Suppressor macrophage treated with lipopolysaccharide for 1 hour (primary cell): ENCODE measurements around the gene ZBTB7B.

Source experiments
- DNase-seq, 3 donors: peaks; one replicate each; pipeline ENCODE4 v3.0.0-alpha.2; 2020 to 2022

Gene ZBTB7B

GRCh38 chr1:155005076-155006011 is 2.7 kb downstream of the ZBTB7B start:
- peak in 2 of 3 donors; percentile 55 to 64 for DNase-seq

- peak; percentile 80 to 84 (median 84) for DNase-seq
Observed at GRCh38 chr1:155006601-155007101, 4.0 kb downstream of the ZBTB7B start.

DNA sequence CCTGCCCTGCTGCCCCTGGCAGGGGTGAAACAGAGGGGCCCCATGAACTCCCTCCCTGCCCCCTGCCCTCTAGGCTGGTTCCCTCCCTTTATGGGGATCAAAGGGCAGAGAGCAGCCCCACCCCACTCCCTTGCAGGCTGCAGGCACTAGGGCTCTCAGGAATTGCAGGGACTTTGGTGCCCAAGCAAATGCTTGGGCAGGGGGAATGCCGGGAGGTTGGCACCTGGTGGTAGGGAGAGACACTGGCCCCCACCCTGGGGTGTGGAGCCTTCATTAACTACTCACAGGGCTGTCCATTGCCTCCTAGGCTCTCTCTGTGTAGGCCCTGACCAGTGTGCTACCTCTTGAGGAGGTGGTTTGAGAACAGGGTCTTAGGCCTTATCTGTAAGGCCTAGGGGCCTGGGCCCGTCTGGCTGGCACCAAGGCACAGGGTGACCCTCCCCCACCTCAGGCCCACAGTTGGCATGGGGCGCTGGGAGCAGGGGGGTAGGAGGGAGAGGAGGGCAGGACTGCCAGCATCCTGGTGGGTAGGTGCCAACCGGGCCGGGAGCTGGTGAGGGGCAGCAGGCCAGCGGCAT is 4.7 kb downstream of the ZBTB7B start:
- no peak for DNase-seq

DNA sequence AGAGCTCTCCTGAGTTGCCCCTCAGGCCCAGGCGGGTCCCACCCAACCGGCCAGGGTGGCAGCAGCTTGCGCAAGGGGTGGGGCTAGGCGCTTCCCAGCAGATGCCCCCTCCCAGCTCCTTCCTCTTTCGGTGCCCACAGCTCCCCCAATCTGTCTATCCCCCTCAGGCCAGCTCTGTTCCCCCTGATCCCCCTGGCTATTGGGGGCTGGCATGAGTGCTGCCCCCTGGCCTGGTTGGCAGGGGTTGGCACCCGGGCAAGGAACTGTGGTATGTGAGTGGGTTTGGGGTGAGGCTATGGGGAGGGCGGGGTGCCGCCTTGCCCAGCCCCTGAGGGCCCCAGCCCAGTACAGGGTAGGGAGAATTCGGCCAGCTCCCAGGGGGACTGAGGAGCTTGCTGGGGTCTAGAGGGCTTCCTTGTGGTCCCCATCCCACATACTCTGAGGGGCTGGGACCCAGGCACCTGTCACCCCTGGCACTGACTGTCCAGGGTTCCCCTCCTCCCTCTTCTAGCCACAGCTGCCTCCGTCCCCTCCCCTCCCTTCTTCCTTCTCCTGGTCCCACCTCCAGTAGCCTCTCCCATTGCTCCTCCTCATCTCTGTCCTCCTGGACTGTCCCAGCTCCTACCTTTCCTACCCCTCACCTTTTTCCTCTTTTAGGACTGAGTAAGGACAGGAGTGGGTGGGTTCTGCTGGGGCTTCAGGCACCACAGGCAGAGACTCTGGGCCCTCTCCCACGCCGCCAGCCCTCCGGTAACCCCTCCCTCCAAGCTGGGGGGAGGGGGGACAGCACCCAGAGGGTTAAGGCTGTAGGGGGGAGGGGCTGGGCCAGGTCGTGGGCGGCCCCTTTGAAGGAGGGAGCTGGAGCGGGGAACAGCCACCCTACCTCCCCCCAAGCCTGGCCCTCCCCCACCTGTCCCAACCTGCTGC is 5.7 kb downstream of the ZBTB7B start:
- DNase-seq, result no peak

- DNase-seq, result no peak
Observed at GRCh38 chr1:155009221-155009711, 6.7 kb downstream of the ZBTB7B start.

- DNase-seq, result no peak
Observed at GRCh38 chr1:155009742-155010141, 7.1 kb downstream of the ZBTB7B start.

DNA sequence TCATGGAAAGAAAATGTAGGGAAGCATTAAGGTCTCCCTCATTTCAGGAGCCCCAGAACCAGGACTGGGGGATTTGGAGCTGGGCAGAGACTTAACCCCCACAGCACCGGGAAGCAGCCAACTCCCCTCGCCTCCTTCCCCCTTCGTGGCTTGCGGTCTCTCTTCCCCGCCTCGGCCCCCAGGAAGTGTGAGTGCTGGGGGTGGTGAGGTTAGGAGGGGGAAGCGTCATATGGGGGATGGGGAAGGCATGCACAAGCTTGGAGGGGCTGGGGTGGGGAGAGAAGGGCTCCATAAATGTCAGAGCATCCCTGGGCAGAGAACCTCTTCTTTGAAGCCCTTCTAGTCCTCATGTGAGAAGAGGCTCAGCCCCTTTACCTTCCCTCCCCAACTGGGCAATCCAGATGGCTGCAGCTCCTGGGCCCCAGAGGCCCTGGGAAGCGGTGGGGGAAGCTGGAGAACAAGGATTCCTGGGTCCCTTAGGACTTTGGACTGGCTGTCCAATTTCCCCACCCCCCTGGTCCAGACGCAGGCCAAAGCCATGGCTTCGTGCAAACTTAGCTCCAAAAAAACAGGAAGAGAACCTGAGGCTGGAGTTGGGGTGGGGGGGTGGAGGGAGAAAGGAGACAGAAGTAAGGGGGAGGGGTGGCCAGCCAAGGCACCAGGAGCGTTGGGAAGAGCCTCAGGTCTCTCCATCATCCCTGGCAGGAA is 7.8 kb downstream of the ZBTB7B start:
- no peak for DNase-seq

GRCh38 chr1:155011004-155011416 is 8.4 kb downstream of the ZBTB7B start:
- DNase-seq, result no peak

- no peak for DNase-seq
Observed at GRCh38 chr1:155011437-155012025, 8.9 kb downstream of the ZBTB7B start.

DNA sequence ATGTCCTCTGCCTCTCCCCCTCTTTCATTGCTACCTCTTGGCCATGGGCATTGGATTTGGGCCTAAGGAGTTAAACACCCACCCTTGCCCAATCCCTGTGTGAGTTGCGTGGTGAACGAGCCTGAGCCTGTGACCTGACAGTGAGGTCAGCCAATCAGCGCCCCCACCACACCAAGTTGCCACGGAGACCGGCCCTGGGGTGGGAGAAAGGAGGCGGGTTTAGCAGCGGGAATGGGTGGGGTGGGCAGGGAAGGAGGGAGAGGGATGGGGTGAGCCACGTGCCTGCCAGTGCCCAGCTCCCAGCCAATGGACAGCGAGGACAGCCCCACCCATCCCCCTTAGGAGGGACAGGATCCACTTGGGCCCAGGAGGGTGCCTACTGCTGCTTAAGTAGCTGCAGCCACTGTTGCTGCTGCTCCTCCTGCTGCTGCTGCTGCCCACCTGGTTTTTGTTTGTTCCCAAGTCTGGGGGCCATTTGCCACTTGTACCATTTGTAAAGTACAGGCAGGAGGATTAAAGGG is 9.5 kb downstream of the ZBTB7B start:
- peak; percentile 56 to 72 (median 58) for DNase-seq

GRCh38 chr1:155012776-155013602 is 10.4 kb downstream of the ZBTB7B start:
- peak; percentile 48 to 58 (median 57) for DNase-seq

DNA sequence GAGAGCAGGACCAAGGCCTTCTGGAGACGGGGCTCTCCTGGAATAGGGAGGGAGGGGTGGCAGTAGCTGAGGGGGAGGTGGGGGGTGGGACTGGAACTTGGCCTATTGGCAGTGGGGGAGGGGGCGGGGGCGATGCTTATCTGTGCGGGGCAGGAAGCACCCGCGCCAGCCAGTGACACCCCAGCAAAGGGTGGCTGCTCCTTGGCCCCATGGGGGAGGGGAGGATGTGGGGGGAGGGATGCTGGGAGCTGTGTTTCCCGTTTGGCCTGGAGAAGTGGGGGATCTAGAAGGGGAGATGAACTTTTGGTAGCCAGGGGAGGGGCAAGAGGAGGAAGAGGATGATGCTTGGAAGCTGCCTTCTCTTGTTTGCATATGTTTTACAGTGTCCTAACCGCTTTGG is 11.0 kb downstream of the ZBTB7B start:
- DNase-seq, result no peak

- DNase-seq, result no peak
Observed at GRCh38 chr1:155014709-155015508, 12.3 kb downstream of the ZBTB7B start.

- no peak for DNase-seq
Observed at GRCh38 chr1:155015527-155016230, 13.1 kb downstream of the ZBTB7B start.

DNA sequence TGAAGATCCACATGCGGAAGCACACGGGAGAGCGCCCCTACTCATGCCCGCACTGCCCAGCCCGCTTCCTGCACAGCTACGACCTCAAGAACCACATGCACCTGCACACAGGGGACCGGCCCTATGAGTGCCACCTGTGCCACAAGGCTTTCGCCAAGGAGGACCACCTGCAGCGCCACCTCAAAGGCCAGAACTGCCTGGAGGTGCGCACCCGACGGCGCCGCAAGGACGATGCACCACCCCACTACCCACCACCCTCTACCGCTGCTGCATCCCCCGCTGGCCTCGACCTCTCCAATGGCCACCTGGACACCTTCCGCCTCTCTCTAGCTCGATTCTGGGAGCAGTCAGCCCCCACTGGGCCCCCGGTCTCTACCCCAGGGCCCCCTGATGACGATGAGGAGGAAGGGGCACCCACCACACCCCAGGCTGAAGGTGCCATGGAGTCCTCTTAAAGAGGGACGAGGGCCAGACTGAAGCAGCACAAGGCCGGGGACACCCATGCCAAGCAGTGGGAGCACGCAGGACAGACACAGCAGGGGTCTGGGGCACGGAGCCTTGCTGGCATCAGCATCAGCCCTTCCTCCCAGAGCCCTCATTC is 13.7 kb downstream of the ZBTB7B start:
- DNase-seq, result no peak

DNA sequence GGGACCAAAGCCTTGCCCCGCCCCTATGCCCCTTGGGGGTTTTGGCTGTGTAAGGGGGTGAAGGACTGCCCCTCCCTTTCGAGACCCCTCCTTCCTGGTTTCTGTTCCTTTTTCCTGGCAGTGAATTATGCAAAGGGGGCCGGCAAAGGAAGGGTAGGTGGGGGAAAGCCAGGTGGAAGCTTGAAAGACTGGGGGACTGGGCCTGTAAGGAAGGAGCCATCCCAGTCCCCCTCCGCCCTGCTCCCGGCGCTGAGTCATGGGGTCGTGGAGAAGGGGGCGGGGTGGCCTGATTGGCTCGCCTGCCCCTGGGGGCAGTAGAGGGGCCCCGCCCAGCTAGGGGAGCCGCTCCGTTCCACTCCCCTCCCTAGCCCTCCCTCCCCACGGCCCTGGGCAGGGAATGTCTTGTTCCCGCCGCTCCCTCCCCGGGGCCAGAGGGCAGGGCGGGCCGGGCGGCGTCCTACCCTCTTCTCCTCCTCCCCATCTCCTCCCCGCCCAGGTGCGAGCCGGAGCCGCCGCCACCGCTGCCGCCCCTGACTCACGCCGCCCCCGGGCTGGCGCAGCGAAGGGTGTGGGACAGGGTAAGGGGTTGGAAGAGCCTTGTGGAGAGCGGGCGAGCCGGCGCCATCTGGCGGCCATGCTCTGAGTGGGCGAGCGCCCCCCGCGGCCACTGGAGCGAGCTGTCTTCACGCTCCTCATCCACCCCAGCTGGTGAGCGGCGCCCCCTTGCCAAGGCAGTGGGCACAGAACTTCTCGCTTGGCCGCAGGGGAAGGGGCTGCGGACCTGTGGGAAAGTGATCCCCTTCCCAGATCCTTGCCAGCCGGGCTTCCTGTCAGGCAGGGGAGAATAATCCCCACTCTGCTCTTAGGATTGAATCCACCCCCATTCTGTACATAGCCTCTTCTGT is 14.7 kb downstream of the ZBTB7B start:
- peak; percentile 88 to 94 (median 89) for DNase-seq

DNA sequence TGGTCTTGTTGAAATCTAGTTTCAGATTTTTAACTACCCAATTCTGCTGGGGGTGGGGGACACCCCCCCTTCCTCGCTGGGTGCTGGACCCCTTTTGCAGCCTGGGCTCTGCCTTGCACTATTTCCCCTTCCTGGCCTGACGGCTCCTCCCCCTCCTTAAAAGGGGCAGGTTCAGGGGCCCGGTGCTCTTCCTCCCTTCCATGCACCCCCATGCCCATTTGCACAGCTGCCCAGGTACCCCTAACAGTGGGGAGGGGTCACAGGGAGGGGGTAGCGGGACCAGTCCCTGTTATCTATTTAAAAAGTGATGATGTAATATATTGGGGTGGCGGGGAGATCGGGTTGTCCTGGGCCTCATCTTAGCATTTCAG is 15.3 kb downstream of the ZBTB7B start:
- DNase-seq, result no peak
